AG08396 (cell line): ENCODE results near the gene R3HDM2.
A peak's percentile ranks its signal among the peaks of the same experiment; 100 is the strongest.

Experiments used
- DNase-seq: peaks from one replicate; pipeline ENCODE4 v3.0.0; 2012; ENCODE audit warnings: low spot score, mixed read lengths

Gene R3HDM2

DNA sequence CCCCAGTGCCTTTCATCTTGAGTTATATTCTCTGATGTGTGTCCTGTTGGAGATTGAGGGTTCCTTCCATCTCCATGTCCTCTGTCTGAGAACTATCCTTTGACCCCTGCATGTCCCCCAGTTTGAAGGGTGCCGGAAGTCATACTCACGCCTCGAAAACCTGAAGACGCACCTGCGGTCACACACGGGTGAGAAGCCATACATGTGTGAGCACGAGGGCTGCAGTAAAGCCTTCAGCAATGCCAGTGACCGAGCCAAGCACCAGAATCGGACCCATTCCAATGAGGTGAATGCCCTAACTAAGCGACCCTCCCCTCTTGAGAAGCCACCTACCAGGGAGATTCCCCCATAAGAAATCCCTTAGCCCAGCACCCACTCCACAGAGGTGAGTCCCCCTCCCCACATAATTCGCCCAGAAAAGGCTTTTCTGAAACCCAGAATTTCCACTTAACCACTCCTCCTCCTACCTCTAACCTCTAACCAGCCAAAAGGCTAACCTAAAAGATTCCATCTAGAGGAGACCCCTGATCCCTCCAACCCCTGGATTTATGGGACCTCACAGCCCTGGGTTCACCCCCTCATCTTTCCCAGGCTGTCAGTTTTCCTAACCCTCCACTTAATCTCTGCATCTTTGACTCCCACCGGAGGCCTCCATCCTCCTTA is 36.5 kb upstream of the R3HDM2 start:
- no peak for DNase-seq

DNA sequence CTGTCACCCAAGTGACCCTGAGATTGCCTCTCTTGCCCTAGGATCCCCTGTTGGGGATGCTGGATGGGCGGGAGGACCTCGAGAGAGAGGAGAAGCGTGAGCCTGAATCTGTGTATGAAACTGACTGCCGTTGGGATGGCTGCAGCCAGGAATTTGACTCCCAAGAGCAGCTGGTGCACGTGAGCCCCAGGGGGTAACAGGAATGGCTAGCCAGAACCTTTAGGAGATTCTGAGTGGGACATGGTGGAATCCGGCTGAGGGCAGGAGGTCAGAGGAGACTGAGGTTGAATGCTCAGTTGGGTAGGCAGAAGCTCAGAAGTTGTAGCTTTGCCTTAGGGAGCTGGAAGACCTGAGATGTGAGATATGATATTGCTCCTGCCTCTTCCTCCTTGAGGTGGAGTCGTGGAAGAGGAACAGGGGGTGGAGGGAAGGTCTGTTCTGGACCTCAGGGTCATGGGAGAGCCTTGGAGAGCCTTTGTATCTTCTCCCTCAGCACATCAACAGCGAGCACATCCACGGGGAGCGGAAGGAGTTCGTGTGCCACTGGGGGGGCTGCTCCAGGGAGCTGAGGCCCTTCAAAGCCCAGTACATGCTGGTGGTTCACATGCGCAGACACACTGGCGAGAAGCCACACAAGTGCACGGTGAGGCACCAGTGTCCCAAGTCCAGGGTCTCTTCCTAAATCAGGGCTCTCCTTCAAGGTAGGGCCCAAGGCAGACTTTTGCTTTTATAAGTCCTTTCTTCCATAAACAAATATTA is 35.1 kb upstream of the R3HDM2 start:
- no peak for DNase-seq

DNA sequence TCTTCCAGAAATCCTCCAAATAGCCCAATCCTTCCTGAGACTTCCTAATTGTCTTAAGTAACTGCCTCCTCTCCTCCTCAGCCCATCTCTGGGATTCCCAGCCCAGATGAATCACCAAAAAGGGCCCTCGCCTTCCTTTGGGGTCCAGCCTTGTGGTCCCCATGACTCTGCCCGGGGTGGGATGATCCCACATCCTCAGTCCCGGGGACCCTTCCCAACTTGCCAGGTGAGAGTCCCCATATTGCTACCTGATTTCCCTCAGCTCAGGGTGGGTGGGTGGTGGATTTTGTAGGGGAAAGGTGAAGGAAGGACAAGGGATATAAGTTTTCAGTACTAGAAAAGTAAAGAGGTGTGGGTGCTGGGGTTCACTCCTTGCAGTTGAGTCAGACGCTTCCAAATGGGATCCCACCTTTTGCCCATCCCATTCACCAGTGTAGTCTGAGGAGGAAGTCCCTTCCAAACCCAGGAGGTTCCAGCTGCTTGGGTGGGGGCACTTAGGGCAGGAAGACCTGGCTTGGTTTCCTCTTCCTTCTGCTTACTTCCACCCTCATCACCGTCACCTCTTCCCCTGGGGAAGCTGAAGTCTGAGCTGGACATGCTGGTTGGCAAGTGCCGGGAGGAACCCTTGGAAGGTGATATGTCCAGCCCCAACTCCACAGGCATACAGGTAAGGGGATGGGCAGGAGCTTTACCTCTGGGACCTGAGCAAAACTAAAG is 34.3 kb upstream of the R3HDM2 start:
- no peak for DNase-seq

DNA sequence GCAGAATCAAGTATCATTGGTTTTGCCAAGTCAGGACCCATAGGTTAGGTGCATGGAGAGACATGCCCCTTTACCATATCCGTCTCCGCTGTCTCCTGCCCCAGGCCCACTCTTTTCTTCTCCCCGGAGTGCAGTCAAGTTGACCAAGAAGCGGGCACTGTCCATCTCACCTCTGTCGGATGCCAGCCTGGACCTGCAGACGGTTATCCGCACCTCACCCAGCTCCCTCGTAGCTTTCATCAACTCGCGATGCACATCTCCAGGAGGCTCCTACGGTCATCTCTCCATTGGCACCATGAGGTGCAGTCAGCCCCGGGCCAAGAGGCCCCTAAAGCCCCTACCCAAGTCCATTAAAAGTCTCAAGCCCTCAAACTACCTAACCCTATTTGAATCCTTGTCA is 33.7 kb upstream of the R3HDM2 start:
- no peak for DNase-seq

DNA sequence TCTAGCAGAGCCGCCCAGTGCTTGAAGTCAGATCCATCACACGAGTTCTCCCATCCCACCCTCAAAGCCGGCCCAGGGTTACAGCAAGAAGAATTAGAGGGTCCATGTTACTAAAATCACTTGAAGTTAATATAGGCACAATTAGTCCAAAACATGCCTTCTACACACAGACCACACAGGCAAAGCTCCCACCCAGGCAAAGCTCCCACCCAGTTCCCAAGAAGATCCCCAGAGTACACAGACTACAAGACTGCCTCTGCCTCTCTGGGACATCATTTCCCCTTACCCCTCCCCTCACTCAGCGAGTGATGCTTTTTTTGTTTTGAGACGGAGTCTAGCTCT is 32.0 kb upstream of the R3HDM2 start:
- no peak for DNase-seq

DNA sequence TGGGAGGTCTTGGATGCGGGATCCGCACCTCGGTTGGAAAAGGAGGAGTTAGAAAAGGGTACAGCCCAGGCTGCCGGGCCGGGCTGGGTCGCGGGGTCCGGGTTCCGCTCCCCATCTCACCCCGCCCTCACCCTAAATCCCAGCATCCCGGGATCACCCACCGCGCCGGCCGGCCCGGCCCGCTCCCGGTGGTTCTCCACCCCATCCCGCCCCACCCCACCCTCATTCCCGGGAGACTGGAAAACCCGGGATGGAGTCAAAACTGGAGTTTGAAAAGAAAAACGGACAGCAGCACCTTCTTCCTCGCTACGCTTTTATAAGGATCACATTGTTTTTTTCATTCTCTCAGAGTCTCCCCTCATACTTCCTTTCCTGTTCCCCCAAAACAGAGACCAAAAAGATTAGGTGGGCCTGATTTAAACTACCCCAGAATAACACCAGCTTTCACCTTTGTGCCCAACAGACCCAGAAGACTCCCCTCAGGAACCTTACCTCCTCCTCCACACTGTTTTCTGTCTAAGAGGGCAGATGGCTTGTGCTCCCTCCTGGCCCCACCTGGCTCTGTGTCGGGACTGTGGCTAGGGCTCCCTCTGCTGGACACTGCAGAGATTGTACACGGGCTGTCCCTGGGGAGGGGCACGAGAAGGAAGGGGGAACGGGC is 31.5 kb upstream of the R3HDM2 start:
- DNase-seq, result peak; percentile 92

DNA sequence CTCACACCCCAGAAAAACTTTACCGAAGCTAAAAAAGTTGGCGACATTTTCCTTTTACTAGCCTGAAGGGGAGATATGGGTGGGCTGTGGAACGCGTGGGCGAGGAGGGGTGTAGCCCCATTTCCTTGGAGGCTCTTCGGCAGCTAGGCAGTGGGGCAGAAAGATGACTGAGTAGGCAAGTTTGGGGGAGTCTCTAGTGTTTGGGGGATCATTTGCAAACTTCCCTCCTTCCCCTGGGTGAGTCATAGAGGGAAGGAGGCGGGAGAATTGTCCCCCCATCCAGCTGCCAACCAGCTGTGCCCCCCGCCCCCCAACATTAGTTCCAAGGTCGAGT is 31.0 kb upstream of the R3HDM2 start:
- DNase-seq, result peak; percentile 45

DNA sequence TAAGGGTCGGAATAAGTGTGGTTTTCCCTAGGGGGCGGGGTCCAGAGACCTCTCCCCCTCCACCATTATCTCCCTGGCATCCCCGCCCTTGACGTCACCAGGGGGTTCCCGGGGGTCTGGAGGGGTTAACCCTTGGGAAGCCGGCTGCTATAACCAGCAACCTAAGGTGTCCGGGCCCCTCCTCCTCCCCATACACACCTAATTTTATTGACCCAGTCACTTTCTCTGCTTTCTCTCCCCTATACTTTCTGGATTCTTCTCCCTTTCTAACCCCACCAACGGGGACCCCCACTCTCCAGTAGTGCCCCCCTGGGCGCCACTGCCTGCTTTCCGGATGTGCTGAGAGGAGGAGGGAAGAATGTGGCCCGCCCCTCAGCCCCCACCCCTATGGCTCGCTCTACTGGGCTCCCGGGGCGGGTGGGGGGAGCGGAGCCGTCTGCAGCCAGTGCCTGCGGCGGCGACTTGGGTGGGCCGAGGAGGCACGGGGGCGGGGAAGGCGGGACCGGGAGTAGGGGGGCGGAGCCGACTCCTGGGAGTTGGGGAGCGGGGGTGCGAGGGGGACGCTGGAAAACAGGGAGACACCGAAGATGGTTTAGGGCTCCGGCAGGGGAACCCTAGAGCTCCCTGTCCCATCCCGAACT is 30.6 kb upstream of the R3HDM2 start:
- DNase-seq, result peak; percentile 79

DNA sequence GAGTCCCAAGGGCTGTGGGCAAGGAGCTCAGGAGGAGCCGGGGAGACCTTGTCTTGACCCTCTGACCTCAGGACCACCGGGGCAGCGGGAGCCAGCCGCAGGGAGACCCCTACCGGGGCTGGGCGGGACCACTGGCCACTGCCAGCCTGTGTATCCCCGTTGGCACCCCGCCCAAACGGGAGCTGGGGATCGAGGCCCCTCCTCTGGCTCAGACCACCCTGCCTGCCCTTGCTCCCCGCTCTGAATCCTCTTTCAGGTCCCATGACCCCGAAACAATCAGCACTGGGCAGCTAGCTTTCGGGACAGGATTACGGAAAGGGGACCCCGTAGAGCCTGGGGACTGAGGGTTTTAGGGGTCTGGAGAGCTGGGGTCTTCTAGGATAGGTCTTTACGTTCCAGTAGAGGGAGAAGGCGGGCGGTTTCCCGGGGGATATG is 30.0 kb upstream of the R3HDM2 start:
- peak; percentile 15 for DNase-seq

DNA sequence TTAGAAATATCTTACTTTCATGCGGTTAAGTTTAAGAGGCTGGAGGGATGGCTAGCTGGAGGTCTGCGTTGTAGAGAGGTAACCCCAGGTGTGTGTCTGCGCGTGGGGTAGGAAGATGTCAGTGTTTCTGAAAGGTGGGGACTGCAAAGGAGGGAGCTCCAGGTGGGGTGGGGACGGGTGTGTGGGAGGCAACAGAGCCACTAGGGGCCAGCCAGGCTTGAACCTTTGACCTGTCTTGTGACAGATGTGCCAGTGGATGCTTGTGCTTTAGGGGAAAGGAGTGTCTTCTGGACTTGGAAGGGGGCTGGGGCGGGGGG is 29.6 kb upstream of the R3HDM2 start:
- DNase-seq, result no peak

DNA sequence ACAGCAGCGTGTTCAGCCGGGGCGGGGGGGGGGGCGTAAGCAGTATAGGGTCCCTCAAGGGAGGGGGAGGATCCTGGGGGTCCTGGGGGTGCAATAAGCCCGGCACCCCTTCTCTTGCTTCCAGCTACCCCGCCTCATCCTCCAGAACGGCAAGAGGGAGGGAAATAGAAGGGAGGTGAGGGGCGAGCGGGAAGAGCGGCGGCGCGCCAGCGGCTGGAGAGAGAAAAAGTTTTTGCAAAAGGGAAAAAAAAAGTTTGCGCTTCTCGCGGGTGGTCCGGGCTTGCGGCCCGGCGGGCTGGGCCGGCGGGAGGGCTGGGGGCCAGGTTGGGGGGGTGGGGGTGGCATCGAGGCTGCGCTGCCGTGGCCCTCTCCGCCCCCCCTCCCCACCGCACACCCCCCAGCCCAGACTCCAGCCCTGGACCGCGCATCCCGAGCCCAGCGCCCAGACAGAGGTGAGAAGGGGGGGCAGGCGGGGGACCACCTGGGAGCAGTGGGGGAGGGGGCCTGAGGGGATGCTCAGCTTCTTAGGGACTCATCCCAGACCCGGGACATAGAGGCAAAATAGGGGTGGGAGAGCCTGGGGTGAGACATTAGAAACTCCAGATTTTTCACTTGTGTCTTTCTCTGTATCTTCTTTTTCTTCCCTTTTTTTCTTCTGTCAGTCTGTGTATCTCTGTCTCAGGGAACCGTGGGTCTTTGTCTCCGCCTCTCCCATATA is 29.1 kb upstream of the R3HDM2 start, which contains the start of gene GLI1:
Gene GLI1 (plus strand): TSS at position 36 of the 718 bp plus-strand sequence. CDS start 3,907 bp downstream, outside the sequence.
- DNase-seq, result peak; percentile 7

DNA sequence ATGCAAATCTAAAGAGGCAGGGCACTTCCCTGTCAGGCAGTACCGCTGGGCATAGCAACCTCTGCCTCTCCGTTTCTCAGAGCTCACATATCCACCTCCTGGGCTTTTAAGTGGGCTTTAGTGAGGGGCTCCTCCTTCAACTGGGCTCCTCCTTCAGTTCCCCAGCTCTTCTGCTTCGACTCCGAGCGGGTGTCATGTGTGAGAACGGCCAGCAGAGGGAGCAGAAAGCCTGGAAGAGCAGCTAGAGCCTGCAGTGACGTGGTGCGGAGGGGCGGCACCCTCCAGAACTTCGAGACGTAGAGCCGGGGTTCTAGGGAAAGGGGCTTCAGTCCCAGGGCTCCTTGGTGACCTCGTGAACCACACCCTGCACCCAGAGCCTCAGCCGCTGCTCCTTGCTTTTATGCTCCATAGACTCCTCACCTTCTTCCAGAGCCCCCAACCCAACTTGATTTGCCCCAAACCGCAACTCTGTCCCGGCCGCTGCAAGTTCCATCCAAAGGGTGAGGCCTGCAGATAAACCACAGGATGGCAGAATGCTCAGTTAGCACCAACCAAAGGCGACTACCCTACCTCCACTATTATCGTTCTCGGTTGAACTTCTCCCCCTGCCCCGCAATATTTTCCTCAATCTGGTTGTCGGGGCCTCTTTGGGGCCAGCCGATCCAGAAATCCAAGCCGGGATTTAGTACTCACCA is 28.4 kb upstream of the R3HDM2 start:
- peak; percentile 88 for DNase-seq

DNA sequence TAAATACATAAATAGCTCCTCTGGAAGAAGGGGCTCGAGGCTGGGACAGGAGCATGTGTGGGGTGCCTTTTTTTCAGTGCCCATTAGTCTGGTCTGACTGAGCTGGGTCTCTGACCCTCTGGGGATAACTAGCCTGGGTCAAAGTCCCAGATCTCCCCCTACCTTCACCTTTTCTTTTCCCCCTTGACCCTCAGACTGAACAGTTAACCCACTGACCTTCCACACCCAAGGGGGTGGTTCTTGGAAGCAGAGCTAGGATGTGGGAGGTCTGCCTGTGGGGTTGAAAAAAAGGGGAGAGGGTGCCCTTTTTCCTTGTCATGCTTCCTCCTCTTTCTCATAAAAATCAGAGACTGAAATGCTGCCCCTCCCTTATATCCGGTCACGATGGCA is 27.8 kb upstream of the R3HDM2 start:
- no peak for DNase-seq

DNA sequence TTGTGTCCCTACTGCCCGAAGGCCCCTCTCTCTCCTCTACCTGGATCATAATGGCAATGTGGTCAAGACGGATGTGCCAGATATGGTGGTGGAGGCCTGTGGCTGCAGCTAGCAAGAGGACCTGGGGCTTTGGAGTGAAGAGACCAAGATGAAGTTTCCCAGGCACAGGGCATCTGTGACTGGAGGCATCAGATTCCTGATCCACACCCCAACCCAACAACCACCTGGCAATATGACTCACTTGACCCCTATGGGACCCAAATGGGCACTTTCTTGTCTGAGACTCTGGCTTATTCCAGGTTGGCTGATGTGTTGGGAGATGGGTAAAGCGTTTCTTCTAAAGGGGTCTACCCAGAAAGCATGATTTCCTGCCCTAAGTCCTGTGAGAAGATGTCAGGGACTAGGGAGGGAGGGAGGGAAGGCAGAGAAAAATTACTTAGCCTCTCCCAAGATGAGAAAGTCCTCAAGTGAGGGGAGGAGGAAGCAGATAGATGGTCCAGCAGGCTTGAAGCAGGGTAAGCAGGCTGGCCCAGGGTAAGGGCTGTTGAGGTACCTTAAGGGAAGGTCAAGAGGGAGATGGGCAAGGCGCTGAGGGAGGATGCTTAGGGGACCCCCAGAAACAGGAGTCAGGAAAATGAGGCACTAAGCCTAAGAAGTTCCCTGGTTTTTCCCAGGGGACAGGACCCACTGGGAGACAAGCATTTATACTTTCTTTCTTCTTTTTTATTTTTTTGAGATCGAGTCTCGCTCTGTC is 26.1 kb upstream of the R3HDM2 start:
- no peak for DNase-seq

DNA sequence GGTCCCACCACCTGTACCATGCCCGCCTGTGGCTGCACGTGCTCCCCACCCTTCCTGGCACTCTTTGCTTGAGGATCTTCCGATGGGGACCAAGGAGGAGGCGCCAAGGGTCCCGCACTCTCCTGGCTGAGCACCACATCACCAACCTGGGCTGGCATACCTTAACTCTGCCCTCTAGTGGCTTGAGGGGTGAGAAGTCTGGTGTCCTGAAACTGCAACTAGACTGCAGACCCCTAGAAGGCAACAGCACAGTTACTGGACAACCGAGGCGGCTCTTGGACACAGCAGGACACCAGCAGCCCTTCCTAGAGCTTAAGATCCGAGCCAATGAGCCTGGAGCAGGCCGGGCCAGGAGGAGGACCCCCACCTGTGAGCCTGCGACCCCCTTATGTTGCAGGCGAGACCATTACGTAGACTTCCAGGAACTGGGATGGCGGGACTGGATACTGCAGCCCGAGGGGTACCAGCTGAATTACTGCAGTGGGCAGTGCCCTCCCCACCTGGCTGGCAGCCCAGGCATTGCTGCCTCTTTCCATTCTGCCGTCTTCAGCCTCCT is 25.4 kb upstream of the R3HDM2 start:
- DNase-seq, result peak; percentile 14

DNA sequence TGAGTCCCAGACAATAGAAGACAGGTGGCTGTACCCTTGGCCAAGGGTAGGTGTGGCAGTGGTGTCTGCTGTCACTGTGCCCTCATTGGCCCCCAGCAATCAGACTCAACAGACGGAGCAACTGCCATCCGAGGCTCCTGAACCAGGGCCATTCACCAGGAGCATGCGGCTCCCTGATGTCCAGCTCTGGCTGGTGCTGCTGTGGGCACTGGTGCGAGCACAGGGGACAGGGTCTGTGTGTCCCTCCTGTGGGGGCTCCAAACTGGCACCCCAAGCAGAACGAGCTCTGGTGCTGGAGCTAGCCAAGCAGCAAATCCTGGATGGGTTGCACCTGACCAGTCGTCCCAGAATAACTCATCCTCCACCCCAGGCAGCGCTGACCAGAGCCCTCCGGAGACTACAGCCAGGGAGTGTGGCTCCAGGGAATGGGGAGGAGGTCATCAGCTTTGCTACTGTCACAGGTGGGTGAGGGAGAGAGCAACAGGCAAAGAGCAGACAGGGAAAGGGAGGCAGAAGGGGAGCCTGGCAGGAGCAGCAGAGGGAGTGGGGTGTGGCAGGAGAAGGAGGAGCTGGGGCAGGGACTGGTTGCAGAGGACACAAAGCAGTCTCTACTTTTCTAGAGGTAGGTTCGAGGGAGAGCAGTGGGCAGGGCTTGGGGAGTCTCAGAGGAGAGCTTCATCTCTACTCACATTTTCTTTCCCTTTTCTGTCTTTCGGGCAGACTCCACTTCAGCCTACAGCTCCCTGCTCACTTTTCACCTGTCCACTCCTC is 24.7 kb upstream of the R3HDM2 start:
- no peak for DNase-seq

DNA sequence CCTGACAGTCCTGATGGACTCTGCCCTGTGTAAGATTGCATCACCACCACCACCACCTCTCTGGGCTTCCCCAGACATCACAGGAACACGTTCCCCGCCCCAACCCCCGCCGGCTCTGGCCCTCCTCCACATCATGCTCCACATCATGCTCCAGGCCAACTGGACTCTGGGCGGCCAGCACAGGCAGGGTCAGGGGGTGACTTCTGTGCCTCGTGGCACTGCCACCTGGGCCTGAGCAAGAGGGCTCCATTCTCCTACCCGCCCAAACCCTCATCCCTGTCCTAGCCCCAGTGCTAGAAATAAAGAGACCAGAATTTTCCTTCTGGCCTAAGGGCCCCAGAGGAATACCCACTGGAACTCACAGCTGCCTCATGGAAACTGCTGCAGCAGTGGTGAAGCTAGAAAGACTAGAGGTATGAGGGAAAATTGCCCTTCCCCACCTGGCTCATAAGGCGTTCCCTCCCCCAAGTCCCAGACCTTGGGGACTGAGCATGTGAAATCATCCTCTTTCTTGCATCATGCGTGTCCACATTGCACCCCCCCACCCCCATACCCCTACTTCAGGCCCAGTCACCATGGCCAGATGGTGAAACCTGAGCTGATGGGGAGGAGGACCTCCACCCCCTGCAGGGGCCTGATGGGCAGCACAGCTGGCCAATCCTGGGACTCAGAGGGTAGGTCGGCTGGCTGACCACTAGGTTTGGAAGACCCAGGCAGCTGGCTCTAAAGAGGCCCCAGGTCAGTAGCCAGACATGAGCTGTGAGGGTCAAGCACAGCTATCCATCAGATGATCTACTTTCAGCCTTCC is 23.9 kb upstream of the R3HDM2 start, which contains the start of gene INHBE:
Gene INHBE (plus strand): TSS at position 742 of the 808 bp plus-strand sequence. CDS start 230 bp downstream, outside the sequence.
- DNase-seq, result peak; percentile 67

DNA sequence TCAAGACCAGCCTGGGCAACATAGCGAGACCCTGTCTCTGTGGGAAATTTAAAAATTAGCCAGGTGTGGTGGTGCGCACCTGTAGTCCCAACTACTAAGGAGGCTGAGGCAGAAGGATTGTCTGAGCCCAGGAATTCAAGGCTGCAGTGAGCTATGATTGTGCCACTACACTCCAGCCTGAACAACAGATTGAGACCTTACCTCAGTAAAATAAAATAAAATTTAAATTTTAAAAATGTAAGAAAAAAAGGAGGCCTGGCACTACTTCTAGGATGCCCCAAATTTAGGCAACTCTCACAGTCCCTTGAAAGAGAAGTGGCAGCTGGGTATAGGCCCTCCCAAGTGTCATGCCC is 23.3 kb upstream of the R3HDM2 start:
- DNase-seq, result no peak
